HPDE6-E6E7 (cell line): ENCODE data around the gene DYSF.

Experiments used
- DNase-seq: peaks from one replicate; pipeline ENCODE4 v3.0.0; 2011; ENCODE audit warnings: missing footprints; ENCODE audit errors: extremely low spot score

Gene DYSF

DNA sequence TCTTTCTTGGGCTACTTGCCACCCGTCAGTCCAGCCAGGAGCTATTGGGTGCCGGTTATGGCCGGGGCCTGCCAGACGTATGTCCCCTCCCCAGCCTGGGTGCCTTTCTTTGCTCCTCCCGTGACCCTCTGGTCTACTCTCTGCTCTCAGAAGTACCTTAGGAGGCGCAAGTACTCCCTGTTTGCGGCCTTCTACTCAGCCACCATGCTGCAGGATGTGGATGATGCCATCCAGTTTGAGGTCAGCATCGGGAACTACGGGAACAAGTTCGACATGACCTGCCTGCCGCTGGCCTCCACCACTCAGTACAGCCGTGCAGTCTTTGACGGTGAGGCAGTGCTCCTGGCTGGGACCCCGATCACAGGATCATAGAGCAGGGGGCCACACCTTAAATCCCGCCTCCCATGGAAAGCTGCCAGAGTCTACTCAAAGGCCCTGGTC lies 99.5 kb downstream of the DYSF start:
- DNase-seq, result no peak

DNA sequence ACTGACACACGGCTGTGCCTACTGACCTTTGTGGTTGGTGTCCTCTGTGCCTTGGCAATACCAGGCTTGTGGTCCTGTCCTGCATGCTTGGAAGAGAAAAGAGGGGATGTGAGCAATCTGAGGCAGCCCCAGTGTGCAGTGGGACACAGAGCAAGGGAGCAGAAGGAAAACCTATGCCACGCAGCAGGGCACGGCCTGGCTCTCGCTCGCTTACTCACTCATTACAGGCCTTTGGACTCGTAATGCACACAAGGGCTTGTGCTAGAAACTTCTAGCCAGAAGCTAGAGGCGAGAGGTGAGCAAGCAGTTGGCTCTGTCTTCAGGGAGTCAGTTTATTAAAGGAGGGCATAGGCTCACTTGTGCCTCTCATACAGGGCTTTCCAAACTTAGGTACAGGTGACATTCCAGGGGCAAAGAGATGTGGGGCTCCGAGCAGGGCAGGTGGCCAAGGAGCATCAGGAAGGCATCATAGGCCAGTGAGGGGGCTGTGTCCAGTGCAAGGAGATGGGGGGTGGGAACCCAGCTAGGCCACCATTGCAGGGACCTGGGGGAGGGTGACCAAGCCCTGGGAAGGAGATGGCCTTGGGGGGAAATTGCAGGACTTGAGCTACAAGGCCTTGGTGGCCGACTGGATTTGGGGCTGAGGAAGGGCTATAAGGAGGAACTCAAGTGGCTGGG lies 100.8 kb downstream of the DYSF start:
- DNase-seq, result no peak

GRCh38 chr2:71554706-71555056 lies 101.3 kb downstream of the DYSF start:
- no peak for DNase-seq

DNA sequence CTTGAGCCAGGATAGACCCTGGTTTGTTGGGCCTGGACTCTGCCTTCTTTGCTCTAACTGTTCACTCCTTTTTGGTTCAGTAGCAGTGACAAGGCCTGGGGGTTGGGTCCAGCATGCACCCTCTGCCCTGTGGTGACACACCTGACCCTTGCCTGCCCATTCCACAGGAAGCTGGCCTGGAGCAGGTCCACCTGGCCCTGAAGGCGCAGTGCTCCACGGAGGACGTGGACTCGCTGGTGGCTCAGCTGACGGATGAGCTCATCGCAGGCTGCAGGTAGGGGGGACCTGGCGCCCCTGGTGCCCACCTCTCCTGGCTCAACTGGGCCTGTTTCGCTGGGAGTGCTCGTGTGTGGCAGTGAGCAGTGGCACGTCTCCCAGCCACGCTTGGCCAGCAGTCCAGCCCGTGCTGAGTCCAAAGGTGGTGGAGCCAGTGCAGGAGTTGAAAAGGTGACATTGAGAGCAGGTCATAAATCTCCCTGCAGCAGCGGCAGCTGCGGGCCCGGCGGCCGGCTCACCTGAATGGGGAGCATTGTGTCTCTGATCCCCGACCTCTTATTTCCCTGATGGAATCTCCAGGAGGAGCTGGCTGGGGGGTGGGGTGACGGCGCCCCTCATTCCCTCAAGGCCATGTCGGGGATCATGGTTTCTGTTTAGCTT lies 102.6 kb downstream of the DYSF start:
- DNase-seq, result no peak

DNA sequence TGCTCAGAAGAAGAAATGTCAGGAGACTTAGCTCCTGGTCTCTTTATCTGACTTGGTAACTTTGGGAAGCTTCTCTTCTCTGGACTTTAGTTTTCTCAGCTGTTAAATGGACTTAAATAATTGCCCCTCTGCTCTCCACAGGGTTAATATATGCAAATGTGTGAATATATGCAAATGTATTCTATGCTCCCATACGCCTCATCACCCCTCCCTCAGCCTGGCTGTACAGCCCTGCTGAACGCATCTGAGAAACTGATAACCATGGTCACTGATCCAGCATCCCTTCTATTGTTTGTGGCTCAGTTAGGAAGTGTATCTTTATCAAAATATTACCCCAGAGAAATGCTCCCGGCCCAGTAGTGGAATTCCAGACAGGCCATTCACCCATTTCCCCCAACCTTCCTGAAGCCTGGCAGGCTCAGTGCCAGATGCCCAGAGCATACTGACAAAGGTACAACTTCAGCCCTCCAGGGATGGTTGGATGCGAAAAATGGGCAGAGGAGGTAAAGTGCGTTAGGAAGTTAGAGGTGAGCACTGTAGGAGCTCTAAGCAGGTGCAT lies 103.4 kb downstream of the DYSF start:
- no peak for DNase-seq

GRCh38 chr2:71557321-71557720 lies 104.0 kb downstream of the DYSF start:
- DNase-seq, result no peak

DNA sequence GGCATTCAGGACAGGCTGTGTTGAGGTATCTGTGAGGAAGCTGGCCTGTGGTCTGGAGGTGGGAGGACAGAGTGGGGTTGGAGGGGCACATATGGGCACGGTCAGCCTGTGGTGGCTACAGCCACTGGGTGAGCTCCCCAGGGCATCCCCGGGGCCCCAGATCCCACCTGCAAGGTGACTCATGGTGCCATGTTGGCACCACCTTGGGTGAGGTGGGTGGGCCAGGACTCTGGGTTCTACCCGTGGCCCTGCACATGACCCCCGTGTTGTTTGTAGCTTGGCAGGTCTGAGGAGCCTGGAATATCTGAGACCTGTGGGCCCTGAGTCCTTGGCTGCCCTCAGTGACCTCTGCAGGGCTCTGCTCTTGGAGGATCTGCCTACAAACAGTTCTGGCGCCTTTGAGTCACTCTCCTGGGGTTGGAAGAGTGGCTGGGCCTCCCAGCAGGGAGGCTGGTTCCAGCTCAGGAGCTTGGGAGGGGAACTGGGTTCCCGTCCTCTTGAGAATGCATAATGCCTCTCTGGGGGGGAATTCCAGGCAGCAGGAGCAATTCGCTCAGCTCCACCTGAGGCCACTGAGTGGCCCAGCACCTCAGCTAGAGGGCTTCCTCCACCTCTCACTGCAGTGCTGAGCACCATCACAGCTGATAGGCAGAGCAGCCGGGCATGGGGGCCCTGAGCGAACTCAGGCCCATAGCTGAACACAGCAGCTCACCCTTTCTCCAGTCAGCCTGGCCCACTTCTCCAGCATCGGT lies 105.1 kb downstream of the DYSF start:
- DNase-seq, result no peak

- no peak for DNase-seq
Observed at GRCh38 chr2:71559080-71559827, 105.9 kb downstream of the DYSF start.

- no peak for DNase-seq
Observed at GRCh38 chr2:71559828-71560637, 106.7 kb downstream of the DYSF start.

GRCh38 chr2:71560638-71561011 lies 107.3 kb downstream of the DYSF start:
- no peak for DNase-seq

- DNase-seq, result no peak
Observed at GRCh38 chr2:71561441-71562267, 108.3 kb downstream of the DYSF start.

DNA sequence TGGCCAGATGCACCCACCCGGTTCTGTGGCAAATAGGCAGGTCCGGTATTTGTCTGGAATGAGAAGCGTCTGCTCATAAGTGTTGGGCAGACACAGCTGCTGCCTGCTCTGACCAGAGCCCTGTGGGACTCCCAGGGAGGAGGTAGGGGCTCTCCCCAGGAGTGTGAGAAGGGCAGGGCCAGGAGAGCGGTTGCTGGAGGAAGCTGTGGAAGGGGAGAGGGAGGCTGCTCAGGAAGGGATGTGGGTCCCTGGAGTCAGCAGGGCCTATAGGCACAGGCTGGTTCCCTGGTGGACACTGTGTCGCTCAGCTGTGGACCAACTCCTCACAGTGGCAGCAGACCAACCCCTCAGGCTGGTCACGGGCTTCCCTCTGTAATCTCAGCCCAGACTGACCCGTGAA lies 109.2 kb downstream of the DYSF start:
- no peak for DNase-seq

DNA sequence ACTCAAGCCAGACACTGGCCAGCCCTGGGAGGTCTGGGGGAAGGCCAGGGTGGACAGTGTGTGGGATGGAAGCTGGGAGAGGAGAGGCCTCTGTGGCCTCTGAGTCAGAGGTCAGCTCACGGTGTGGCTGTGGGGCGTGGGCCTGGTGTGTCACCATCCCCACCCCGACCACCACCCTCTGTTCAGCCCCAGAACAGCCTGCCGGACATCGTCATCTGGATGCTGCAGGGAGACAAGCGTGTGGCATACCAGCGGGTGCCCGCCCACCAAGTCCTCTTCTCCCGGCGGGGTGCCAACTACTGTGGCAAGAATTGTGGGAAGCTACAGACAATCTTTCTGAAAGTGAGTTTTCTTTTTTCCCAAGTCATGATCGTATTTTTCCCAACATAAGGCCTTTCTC lies 110.5 kb downstream of the DYSF start:
- no peak for DNase-seq

GRCh38 chr2:71564361-71564760 lies 111.0 kb downstream of the DYSF start:
- DNase-seq, result no peak

DNA sequence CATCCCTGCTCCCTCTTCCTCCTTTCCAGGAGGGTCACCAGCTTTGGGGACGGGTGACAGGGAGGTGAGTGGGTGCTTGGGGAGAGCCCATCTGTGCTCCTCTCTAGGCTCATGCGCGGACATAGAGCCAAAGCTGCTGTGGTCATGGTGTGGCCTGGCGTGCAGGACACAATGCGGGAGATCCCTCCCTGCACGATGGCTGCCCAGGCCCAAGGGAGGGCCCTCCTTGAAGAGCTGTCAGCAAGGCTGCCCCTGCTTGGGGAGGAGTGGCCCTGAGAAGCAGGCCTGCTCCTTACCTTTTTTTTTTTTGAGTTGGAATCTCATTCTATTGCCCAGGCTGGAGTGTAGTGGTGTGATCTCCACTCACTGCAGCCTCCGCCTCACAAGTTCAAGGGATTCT lies 111.4 kb downstream of the DYSF start:
- no peak for DNase-seq

GRCh38 chr2:71566372-71566771 lies 113.0 kb downstream of the DYSF start:
- DNase-seq, result no peak

DNA sequence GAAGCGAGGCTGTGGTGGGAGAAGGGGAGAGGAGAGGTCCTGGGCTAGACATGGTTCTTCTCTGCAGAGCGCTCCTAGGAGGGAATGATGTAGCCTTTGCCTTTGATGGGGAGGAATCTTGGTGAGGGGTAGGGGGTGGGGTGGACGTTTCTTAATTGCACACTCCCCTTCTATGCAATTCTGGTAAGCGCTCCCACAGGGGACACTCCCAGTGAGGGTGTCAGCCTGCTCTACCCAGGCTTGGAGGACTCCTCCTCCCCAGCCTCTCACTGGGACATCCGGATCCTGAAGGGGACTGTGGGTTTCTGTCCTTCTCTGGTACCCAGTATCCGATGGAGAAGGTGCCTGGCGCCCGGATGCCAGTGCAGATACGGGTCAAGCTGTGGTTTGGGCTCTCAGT lies 114.3 kb downstream of the DYSF start:
- DNase-seq, result no peak

DNA sequence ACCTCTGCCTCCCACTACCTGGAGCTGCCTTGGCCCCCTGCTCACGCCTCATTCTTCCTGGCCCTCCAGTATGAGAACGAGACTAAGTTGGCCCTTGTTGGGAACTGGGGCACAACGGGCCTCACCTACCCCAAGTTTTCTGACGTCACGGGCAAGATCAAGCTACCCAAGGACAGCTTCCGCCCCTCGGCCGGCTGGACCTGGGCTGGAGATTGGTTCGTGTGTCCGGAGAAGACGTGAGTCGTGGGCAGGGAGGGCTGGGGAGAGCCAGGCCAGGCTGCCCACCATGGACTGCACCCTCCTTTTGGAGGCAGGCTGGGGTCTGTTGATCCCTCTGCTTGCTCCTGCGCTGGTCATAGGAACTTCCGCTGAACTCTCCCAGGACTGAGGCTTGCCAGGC lies 114.7 kb downstream of the DYSF start:
- no peak for DNase-seq

DNA sequence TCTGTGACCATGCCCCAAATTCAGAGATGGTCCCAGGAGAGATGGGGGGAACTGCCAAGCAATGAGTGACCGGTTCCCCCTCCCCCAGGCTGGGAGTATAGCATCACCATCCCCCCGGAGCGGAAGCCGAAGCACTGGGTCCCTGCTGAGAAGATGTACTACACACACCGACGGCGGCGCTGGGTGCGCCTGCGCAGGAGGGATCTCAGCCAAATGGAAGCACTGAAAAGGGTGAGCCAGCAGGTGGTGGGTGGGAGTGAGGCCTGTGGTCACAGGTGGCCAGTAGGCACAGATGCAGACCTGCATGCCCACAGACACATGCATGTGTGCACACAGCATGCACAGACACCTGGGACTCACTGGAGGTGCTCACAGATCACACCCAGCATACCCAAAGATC lies 117.2 kb downstream of the DYSF start:
- no peak for DNase-seq

- DNase-seq, result no peak
Observed at GRCh38 chr2:71570951-71571460, 117.6 kb downstream of the DYSF start.
